Mammary epithelial cell (primary cell): Measurements from ENCODE around the gene CNTNAP2.

Experiments
- EZH2 ChIP-seq: IDR thresholded peaks from 2 replicates; pipeline ENCODE4 v1.6.1; 2012; ENCODE audit warnings: low read length, inconsistent platforms, borderline replicate concordance
- TF ChIP-seq, protein P1 (sequence below), 2 donors: IDR thresholded peaks in 1 of 2; conservative IDR thresholded peaks in 1 of 2; 2 replicates each; pipeline ENCODE4 v1.5.1; 2011 to 2012; ENCODE audit warnings: inconsistent platforms in 2 of 2, low read length in 2 of 2, mild to moderate bottlenecking in 2 of 2, control low read depth in 1 of 2, low read depth in 1 of 2; ENCODE audit not compliant: insufficient read depth in 1 of 2; ENCODE audit errors: extremely low read depth in 1 of 2

DNA sequence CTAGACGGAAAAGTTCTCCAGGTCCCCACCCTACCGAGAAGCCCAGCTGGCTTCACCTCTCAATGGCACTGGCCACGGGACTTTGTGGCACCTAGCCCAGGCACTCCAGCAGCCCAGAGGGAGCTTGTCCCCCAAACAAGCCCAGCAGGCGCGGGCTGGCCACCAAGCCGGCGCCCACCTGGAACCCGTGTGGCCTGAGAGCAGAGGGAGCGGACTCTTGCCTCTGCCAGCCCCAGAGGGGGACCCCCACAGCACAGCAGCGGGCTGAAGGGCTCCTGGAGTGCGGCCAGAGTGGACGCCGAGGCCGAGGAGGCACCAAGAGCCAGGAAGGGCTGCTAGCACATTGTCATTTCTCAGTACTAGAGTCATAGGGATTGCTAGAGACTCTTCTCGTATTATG is 671.4 kb downstream of the CNTNAP2 start:
- TF ChIP-seq, protein P1, sequence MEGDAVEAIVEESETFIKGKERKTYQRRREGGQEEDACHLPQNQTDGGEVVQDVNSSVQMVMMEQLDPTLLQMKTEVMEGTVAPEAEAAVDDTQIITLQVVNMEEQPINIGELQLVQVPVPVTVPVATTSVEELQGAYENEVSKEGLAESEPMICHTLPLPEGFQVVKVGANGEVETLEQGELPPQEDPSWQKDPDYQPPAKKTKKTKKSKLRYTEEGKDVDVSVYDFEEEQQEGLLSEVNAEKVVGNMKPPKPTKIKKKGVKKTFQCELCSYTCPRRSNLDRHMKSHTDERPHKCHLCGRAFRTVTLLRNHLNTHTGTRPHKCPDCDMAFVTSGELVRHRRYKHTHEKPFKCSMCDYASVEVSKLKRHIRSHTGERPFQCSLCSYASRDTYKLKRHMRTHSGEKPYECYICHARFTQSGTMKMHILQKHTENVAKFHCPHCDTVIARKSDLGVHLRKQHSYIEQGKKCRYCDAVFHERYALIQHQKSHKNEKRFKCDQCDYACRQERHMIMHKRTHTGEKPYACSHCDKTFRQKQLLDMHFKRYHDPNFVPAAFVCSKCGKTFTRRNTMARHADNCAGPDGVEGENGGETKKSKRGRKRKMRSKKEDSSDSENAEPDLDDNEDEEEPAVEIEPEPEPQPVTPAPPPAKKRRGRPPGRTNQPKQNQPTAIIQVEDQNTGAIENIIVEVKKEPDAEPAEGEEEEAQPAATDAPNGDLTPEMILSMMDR (conservative IDR thresholded peaks at IDR 0.05 in 1 of 2, IDR thresholded peaks at IDR 0.05 in 1 of 2; ENCODE audit: extremely low read depth in 1 of 2, insufficient read depth in 1 of 2, low read depth in 1 of 2, low read length in 2 of 2): no peak
- no peak for TF ChIP-seq EZH2
